Endodermal cell (in vitro differentiated cells): Measurements from ENCODE around the gene OR2AG1. TPM values are rescaled to one million over a fixed set of nuclear protein-coding genes. Genes with fewer than 3 reads are reported as not detected.

Experiments used
- DNase-seq: peaks from one replicate; pipeline ENCODE4 v3.0.0-alpha.2; 2017
- H3K27ac ChIP-seq: 2 replicates; pipeline ENCODE4 v1.5.1; 2013; ENCODE audit warnings: mild to moderate bottlenecking, low read depth, low read length, moderate library complexity
- H3K27me3 ChIP-seq: 2 replicates; pipeline ENCODE4 v1.6.1; 2013; ENCODE audit warnings: mild to moderate bottlenecking, low read length, moderate library complexity; ENCODE audit not compliant: insufficient read depth, control insufficient read depth, poor library complexity, severe bottlenecking
- H3K36me3 ChIP-seq: 2 replicates; pipeline ENCODE4 v1.7.0; 2013; ENCODE audit warnings: mild to moderate bottlenecking, low read length, moderate library complexity; ENCODE audit not compliant: control insufficient read depth, insufficient read depth
- H3K4me1 ChIP-seq: one replicate; pipeline ENCODE4 v1.7.0; 2013; ENCODE audit warnings: low read length; ENCODE audit not compliant: control insufficient read depth, insufficient read depth
- H3K4me3 ChIP-seq: 2 replicates; pipeline ENCODE4 v1.5.1; 2013; ENCODE audit warnings: mild to moderate bottlenecking, low read length, moderate library complexity
- H3K9ac ChIP-seq: 2 replicates; pipeline ENCODE4 v1.6.1; 2013; ENCODE audit warnings: mild to moderate bottlenecking, low read length, moderate library complexity; ENCODE audit not compliant: poor library complexity, severe bottlenecking; ENCODE audit errors: extremely low read depth
- H3K9me3 ChIP-seq: 2 replicates; pipeline ENCODE4 v1.6.1; 2013; ENCODE audit warnings: mild to moderate bottlenecking, low read length, moderate library complexity; ENCODE audit not compliant: control insufficient read depth
- H3K27ac Mint-ChIP-seq: 2 replicates; pipeline ENCODE4 v1.8.0; 2020; ENCODE audit warnings: mixed read lengths
- H3K27me3 Mint-ChIP-seq: 2 replicates; pipeline ENCODE4 v1.8.0; 2021; ENCODE audit warnings: mild to moderate bottlenecking, mixed read lengths; ENCODE audit not compliant: insufficient read depth
- H3K36me3 Mint-ChIP-seq: 2 replicates; pipeline ENCODE4 v1.8.0; 2020; ENCODE audit warnings: low read depth, mixed read lengths
- H3K4me1 Mint-ChIP-seq: 2 replicates; pipeline ENCODE4 v1.8.0; 2020; ENCODE audit warnings: mixed read lengths
- H3K4me3 Mint-ChIP-seq: 2 replicates; pipeline ENCODE4 v1.8.0; 2020; ENCODE audit warnings: mild to moderate bottlenecking, moderate library complexity, mixed read lengths
- H3K9me3 Mint-ChIP-seq: 2 replicates; pipeline ENCODE4 v1.8.0; 2020; ENCODE audit warnings: mild to moderate bottlenecking, mixed read lengths
- WGBS, 2 experiments: methylation state at CpG; one replicate each; pipeline versions ENCODE4 v1.1.5 to v1.1.7; 2013; ENCODE audit warnings: missing lambda C conversion rate in 2 of 2, mixed read lengths in 1 of 2; ENCODE audit not compliant: insufficient coverage in 1 of 2, insufficient read length in 1 of 2; 5-methylcytosine and 5-hydroxymethylcytosine counted together
- total RNA-seq, 2 donors: library from RNA; stranded (reverse); fragmentation: NEBNext Ultra II Directional in 1 of 2; extraction: Animal tissue kit (Norgen Biotek cat#: 25700) in 1 of 2; gene quantifications; 2 replicates in 1 of 2; 3 replicates in 1 of 2; pipeline ENCODE4 v1.2.1, GENCODE V29; 2021
- TF ChIP-seq, protein P1 (sequence below): fragments of 200-600 bp; sonication (generic); conservative IDR thresholded peaks from 2 replicates; pipeline ENCODE4 v1.5.0; 2021; ENCODE audit warnings: antibody characterized with exemption, mild to moderate bottlenecking

OR2AG1 gene
- total RNA-seq, 2 donors from 2014 or later: not detected

DNA sequence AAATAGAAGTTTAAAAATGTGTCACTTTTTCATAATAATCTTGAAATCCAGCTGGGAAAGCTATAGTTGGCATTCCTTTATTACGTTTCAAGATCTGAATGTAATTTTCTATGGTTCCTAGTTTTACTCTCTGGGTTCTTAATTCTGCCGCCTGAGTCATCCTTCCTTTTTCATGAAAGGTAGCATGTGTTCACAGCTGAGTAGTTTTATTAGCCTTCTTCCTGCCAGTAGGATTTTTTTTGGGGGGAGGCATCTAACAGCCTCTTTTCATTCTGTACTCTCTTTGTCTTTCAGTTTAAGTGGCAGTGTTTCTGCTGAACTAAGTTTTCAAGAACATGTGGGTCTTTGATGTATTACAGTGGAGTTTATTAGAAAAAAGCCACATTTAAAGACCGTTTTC is 47.5 kb upstream of the OR2AG1 start:
- Mint-ChIP-seq H3K27me3 (peaks cover 2% of the 10 kb centered on the region), H3K4me3 (no peak overlapping the region), H3K36me3 (no peaks in the 10 kb centered on the region), H3K4me1 (no peaks in the 10 kb centered on the region), H3K27ac (no peak overlapping the region), H3K9me3 (peaks cover 5% of the 10 kb centered on the region)
- Histone ChIP-seq H3K27me3 (no peaks in the 10 kb centered on the region), H3K9ac (no peak overlapping the region), H3K27ac (no peak overlapping the region), H3K4me1 (no peaks in the 10 kb centered on the region), H3K36me3 (no peaks in the 10 kb centered on the region), H3K4me3 (no peak overlapping the region), H3K9me3 (no peaks in the 10 kb centered on the region)
- 91 to 96% methylated on average over 1 to 3 of the region's 3 CpGs for WGBS, 2 experiments
- TF ChIP-seq, protein P1, sequence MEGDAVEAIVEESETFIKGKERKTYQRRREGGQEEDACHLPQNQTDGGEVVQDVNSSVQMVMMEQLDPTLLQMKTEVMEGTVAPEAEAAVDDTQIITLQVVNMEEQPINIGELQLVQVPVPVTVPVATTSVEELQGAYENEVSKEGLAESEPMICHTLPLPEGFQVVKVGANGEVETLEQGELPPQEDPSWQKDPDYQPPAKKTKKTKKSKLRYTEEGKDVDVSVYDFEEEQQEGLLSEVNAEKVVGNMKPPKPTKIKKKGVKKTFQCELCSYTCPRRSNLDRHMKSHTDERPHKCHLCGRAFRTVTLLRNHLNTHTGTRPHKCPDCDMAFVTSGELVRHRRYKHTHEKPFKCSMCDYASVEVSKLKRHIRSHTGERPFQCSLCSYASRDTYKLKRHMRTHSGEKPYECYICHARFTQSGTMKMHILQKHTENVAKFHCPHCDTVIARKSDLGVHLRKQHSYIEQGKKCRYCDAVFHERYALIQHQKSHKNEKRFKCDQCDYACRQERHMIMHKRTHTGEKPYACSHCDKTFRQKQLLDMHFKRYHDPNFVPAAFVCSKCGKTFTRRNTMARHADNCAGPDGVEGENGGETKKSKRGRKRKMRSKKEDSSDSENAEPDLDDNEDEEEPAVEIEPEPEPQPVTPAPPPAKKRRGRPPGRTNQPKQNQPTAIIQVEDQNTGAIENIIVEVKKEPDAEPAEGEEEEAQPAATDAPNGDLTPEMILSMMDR: no peak
- DNase-seq: no peak

DNA sequence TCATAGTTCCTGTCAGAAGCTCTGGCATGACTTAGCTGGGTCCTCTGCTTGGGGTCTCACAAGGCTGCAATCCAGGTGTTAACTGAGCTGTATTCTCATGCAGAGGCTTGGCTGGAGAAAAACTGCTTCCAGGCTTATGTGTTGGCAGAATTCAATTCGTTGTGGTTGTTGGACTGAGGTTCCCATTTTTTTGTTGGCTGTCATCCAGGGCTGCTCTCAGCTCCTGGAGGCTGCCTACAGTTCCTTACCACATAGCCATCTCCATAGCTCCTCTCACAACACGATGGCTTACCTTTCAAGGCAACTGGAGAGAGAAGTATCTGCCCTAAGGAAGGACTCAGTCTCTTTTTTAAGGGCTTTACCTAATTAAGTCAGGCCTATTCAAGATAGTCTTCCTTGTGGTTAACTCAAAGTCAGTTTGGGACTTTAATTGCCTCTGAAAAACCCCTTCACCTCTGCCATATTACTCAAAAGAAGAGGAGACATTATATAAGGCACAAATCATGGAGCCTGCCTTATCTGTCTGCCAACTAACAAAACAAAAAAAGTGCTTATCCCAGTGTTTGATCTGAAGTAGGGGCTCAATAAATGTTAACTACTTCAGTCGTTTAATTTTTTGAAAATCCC is 46.2 kb upstream of the OR2AG1 start:
- WGBS, 2 experiments: 67 to 81% methylated on average over 1 to 3 of the region's 3 CpGs
- H3K4me3 Mint-ChIP-seq: no peak overlapping the region
- no peak for DNase-seq

DNA sequence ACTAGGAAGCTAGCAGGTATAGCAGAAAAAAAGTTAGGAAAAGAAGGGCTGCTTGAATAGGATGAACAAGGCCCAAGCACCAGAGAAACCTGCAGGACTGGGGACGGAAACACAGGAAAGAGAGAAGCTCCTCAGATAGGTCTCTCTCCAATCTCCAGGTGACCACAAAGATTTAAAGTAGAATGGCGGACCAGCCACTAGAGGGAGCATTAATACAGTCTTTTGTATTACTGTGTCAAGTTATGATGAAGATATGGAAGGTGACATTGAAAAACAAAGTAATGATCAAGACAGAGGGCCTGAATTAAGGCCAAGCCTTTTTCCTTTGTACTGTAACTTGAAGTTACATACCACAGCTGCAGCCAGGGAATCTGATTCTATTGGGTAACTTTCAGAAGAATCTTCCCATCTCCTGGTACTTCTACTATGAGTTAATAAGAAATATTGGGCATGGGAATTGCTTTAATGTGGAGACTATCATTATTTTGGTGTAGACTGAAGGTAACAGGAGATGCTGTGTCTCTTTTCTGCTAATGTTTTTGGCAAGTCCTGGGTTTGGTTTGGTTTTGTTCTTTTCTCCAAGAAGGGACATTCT is 44.9 kb upstream of the OR2AG1 start:
- Histone ChIP-seq H3K27ac (no peak overlapping the region), H3K36me3 (no peaks in the 10 kb centered on the region), H3K4me1 (no peaks in the 10 kb centered on the region), H3K9ac (no peak overlapping the region), H3K4me3 (no peak overlapping the region), H3K9me3 (no peaks in the 10 kb centered on the region), H3K27me3 (no peaks in the 10 kb centered on the region)
- TF ChIP-seq, protein P1: peak; percentile 83
- H3K36me3 Mint-ChIP-seq: no peaks in the 10 kb centered on the region
- H3K27ac Mint-ChIP-seq: no peak overlapping the region
- WGBS, 2 experiments: 25 to 38% methylated on average over 1 to 2 of the region's 2 CpGs
- H3K4me1 Mint-ChIP-seq: no peaks in the 10 kb centered on the region
- H3K27me3 Mint-ChIP-seq: no peaks in the 10 kb centered on the region
- H3K4me3 Mint-ChIP-seq: no peak overlapping the region
- DNase-seq: peak; percentile 75
- no peaks in the 10 kb centered on the region for H3K9me3 Mint-ChIP-seq

More for the DNA sequence above, 46.2 kb upstream of the OR2AG1 start:
- Mint-ChIP-seq H3K27me3 (peaks cover under 1% of the 10 kb centered on the region), H3K27ac (no peak overlapping the region), H3K36me3 (no peaks in the 10 kb centered on the region), H3K4me1 (no peaks in the 10 kb centered on the region), H3K9me3 (peaks cover 3% of the 10 kb centered on the region)
- Histone ChIP-seq H3K27me3 (no peaks in the 10 kb centered on the region), H3K4me1 (no peaks in the 10 kb centered on the region), H3K9ac (no peak overlapping the region), H3K27ac (no peak overlapping the region), H3K4me3 (no peak overlapping the region), H3K9me3 (no peaks in the 10 kb centered on the region), H3K36me3 (no peaks in the 10 kb centered on the region)
- TF ChIP-seq, protein P1: no peak
